Fibroblast of upper back skin (primary cell): ENCODE results near the gene PRAC1.
A peak's percentile ranks its signal among the peaks of the same experiment; 100 is the strongest.

ENCODE experiments used
- DNase-seq: peaks from one replicate; pipeline ENCODE4 v3.0.0-alpha.2; 2013

Gene PRAC1

GRCh38 chr17:48746916-48747444, 24.7 kb upstream of the PRAC1 start:
- DNase-seq: no peak

- DNase-seq: no peak
Observed at GRCh38 chr17:48745381-48746275, 23.3 kb upstream of the PRAC1 start.

GRCh38 chr17:48740537-48740936, 18.2 kb upstream of the PRAC1 start:
- no peak for DNase-seq

- DNase-seq: no peak
Observed at GRCh38 chr17:48738803-48739526, 16.6 kb upstream of the PRAC1 start.

- DNase-seq: no peak
Observed at GRCh38 chr17:48738424-48738802, 16.1 kb upstream of the PRAC1 start.

- no peak for DNase-seq
Observed at GRCh38 chr17:48737330-48738043, 15.2 kb upstream of the PRAC1 start.

- no peak for DNase-seq
Observed at GRCh38 chr17:48735062-48735351, 12.7 kb upstream of the PRAC1 start.

- DNase-seq: no peak
Observed at GRCh38 chr17:48734333-48735061, 12.2 kb upstream of the PRAC1 start.

- no peak for DNase-seq
Observed at GRCh38 chr17:48733632-48734328, 11.5 kb upstream of the PRAC1 start.

- no peak for DNase-seq
Observed at GRCh38 chr17:48732688-48733629, 10.6 kb upstream of the PRAC1 start.

- no peak for DNase-seq
Observed at GRCh38 chr17:48731355-48731754, 9.0 kb upstream of the PRAC1 start.

GRCh38 chr17:48730240-48730550, 7.9 kb upstream of the PRAC1 start:
- no peak for DNase-seq

- no peak for DNase-seq
Observed at GRCh38 chr17:48729335-48730239, 7.3 kb upstream of the PRAC1 start.

GRCh38 chr17:48728232-48729231, 6.2 kb upstream of the PRAC1 start, which contains the start of gene HOXB13:
Gene HOXB13, minus strand, starts transcription at chr17:48728750. Its CDS starts 157 bp downstream, at chr17:48728593.
- DNase-seq: peak; percentile 15

GRCh38 chr17:48727415-48728175, 5.3 kb upstream of the PRAC1 start:
- no peak for DNase-seq

- no peak for DNase-seq
Observed at GRCh38 chr17:48726916-48727286, 4.6 kb upstream of the PRAC1 start.

GRCh38 chr17:48726114-48726915, 4.0 kb upstream of the PRAC1 start:
- DNase-seq: no peak
